H1 (cell line): ENCODE measurements around the gene BCAS3.

Source experiments
- POLR2A ChIP-seq, 2 experiments: IDR thresholded peaks; 1 replicate in 1 of 2; 2 replicates in 1 of 2; pipeline ENCODE4 v1.6.1; 2011; ENCODE audit warnings: low read depth in 2 of 2, low read length in 2 of 2, mild to moderate bottlenecking in 2 of 2; ENCODE audit errors: control extremely low read depth in 1 of 2
- TEAD4 ChIP-seq: IDR thresholded peaks from 2 replicates; pipeline ENCODE4 v1.6.1; 2012; ENCODE audit warnings: low read depth, low read length, inconsistent platforms, mixed read lengths

- TF ChIP-seq POLR2A (IDR thresholded peaks at IDR 0.05; ENCODE audit: control extremely low read depth in 1 of 2, low read depth in 2 of 2, low read length in 2 of 2) (no peak), TEAD4 (no peak)
Measured at GRCh38 chr17:61353615-61354014, 676.0 kb downstream of the BCAS3 start.
